ENCODE data around the gene GPBP1L1.

The GPBP1L1 gene

GRCh38 chr1:45643321-45643720 is 43.0 kb downstream of the GPBP1L1 start:
- Mint-ChIP-seq H3K27me3 (ENCODE audit: low read depth, poor library complexity) (no peaks in the 10 kb centered on the region), H3K36me3 (ENCODE audit: low read depth) (peaks cover 52% of the 10 kb centered on the region), H3K4me1 (no peaks in the 10 kb centered on the region), H3K4me3 (no peak overlapping the region), H3K27ac (peak overlapping the region; percentile 33), H3K9me3 (no peaks in the 10 kb centered on the region)
- DNase-seq: no peak
- TF ChIP-seq CTCF (IDR thresholded peaks at IDR 0.05): no peak

GRCh38 chr1:45640293-45640692 is 46.0 kb downstream of the GPBP1L1 start:
- H3K27ac Mint-ChIP-seq: no peak overlapping the region
- no peak for DNase-seq

GRCh38 chr1:45635211-45635610 is 51.1 kb downstream of the GPBP1L1 start:
- no peak for TF ChIP-seq CTCF (IDR thresholded peaks at IDR 0.05)
- DNase-seq: no peak
- Mint-ChIP-seq H3K9me3 (no peaks in the 10 kb centered on the region), H3K36me3 (ENCODE audit: low read depth) (peaks cover 35% of the 10 kb centered on the region), H3K4me3 (no peak overlapping the region), H3K4me1 (no peaks in the 10 kb centered on the region), H3K27me3 (ENCODE audit: low read depth, poor library complexity) (no peaks in the 10 kb centered on the region), H3K27ac (no peak overlapping the region)

More at GRCh38 chr1:45640293-45640692, 46.0 kb downstream of the GPBP1L1 start:
- H3K36me3 Mint-ChIP-seq (ENCODE audit: low read depth): peaks cover 30% of the 10 kb centered on the region
- no peaks in the 10 kb centered on the region for H3K27me3 Mint-ChIP-seq (ENCODE audit: low read depth, poor library complexity)
- H3K4me3 Mint-ChIP-seq: no peak overlapping the region
- H3K9me3 Mint-ChIP-seq: no peaks in the 10 kb centered on the region
- TF ChIP-seq CTCF (IDR thresholded peaks at IDR 0.05): no peak
- H3K4me1 Mint-ChIP-seq: no peaks in the 10 kb centered on the region

GRCh38 chr1:45630429-45630828 is 55.9 kb downstream of the GPBP1L1 start:
- DNase-seq: no peak
- Mint-ChIP-seq H3K4me1 (no peaks in the 10 kb centered on the region), H3K9me3 (no peaks in the 10 kb centered on the region), H3K36me3 (ENCODE audit: low read depth) (peaks cover 70% of the 10 kb centered on the region), H3K4me3 (no peak overlapping the region), H3K27ac (no peak overlapping the region), H3K27me3 (ENCODE audit: low read depth, poor library complexity) (no peaks in the 10 kb centered on the region)
- TF ChIP-seq CTCF (IDR thresholded peaks at IDR 0.05): no peak

GRCh38 chr1:45629035-45629434 is 57.3 kb downstream of the GPBP1L1 start:
- Mint-ChIP-seq H3K36me3 (ENCODE audit: low read depth) (peaks cover 77% of the 10 kb centered on the region), H3K27me3 (ENCODE audit: low read depth, poor library complexity) (no peaks in the 10 kb centered on the region), H3K4me3 (no peak overlapping the region), H3K27ac (no peak overlapping the region), H3K4me1 (no peaks in the 10 kb centered on the region), H3K9me3 (no peaks in the 10 kb centered on the region)
- DNase-seq: no peak
- TF ChIP-seq CTCF (IDR thresholded peaks at IDR 0.05): no peak

- no peaks in the 10 kb centered on the region for H3K27me3 Mint-ChIP-seq (ENCODE audit: low read depth, poor library complexity)
- H3K36me3 Mint-ChIP-seq (ENCODE audit: low read depth): peaks cover 53% of the 10 kb centered on the region
- peaks cover 4% of the 10 kb centered on the region for H3K4me1 Mint-ChIP-seq
- TF ChIP-seq CTCF (IDR thresholded peaks at IDR 0.05): no peak
- no peak within 1 kb of the TSS for H3K4me3 Mint-ChIP-seq
- DNase-seq: no peak
- H3K27ac Mint-ChIP-seq: peak within 1 kb of the TSS; percentile 92
- no peaks in the 10 kb centered on the region for H3K9me3 Mint-ChIP-seq
Measured at GRCh38 chr1:45623972-45624371, 62.4 kb downstream of the GPBP1L1 start, which contains the start of gene CCDC17. CCDC17 (minus strand) TSS chr1:45624054; CDS start chr1:45623909, 145 bp downstream.

Measured in nephron progenitor cell (in vitro differentiated cells).